ENCODE data around the gene LTBP1. TPM values are rescaled to one million over a fixed set of nuclear protein-coding genes. Genes with fewer than 3 reads are reported as not detected.

Gene LTBP1
- total and polyA plus RNA-seq, 7 experiments from 2014 or later: 0.29 to 2.1 TPM; not detected in 5

DNA sequence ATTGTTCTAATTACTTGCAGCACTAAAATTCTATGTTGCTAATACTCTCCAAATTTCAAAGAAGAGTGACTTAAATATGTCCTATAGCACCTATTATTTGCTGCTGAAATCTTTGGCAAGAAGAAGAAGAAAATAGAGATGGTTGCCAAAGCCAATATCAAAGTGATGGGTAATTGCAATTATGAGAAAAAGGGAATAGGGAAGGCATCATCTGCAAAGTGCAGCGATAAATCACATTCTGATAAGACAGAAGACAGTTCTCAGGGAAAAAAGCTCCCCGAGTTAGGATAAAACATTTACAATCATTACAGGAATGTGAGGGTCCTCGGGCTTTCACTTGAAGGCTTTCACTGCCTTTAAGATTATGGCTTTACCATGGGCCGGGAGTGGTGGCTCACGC is 457.6 kb downstream of the LTBP1 start:
- Histone ChIP-seq H3K4me3 (ENCODE audit: low read length) (no peak overlapping the region), H3K27me3 (ENCODE audit: control insufficient read depth in 2 of 2, insufficient read depth in 2 of 2, low read length in 2 of 2) (no peaks in the 10 kb centered on the region), H3K4me1 (ENCODE audit: control insufficient read depth in 2 of 2, insufficient read depth in 2 of 2, low read length in 2 of 2) (no peaks in the 10 kb centered on the region), H3K9me3 (ENCODE audit: control insufficient read depth in 2 of 3, low read length in 3 of 3) (peaks cover 0 to 6% (median 0%) of the 10 kb centered on the region in 3 experiments), H3K27ac (ENCODE audit: low read depth, low read length) (no peak overlapping the region), H3K36me3 (ENCODE audit: control insufficient read depth in 2 of 3, insufficient read depth in 3 of 3, low read length in 3 of 3) (no peaks in the 10 kb centered on the region)
- intact Hi-C loops (cut with micrococcal nuclease): no loop called here
- Mint-ChIP-seq H3K36me3 (peaks cover 0 to 7% (median 0%) of the 10 kb centered on the region in 5 donors), H3K9me3 (peaks cover 0 to 15% (median 4%) of the 10 kb centered on the region in 11 donors), H3K4me3 (no peak overlapping the region), H3K27me3 (peaks cover 0 to 6% (median 4%) of the 10 kb centered on the region in 5 donors), H3K27ac (no peak overlapping the region), H3K4me1 (no peaks in the 10 kb centered on the region)
- CTCF ChIA-PET: no interaction called here
- POLR2A ChIA-PET: no interaction called here
- ATAC-seq (no peak), DNase-seq (no peak)

DNA sequence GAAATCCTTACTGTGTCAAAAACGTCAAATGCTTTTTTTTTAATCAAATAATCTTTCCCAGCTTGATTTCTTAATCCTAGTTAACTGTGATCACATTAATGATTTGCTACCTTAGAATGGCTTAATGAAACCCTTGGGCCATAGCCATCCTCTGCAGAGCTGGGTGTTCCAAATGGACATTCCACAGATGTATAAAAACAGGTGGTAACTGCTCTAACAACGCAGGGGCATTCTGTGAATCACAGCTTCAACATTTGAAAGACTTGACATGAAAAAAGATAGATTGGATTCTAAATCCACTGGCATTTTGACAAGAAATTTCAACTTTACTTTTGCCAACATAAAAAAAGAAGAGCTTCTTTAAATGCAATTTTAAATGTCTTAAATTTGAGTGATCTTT is 459.9 kb downstream of the LTBP1 start:
- Histone ChIP-seq H3K4me1 (ENCODE audit: control insufficient read depth in 2 of 2, insufficient read depth in 2 of 2, low read length in 2 of 2) (no peaks in the 10 kb centered on the region), H3K27ac (ENCODE audit: low read depth, low read length) (no peak overlapping the region), H3K4me3 (ENCODE audit: low read length) (no peak overlapping the region), H3K9me3 (ENCODE audit: control insufficient read depth in 2 of 3, low read length in 3 of 3) (peaks cover 0 to 6% (median 0%) of the 10 kb centered on the region in 3 experiments), H3K36me3 (ENCODE audit: control insufficient read depth in 2 of 3, insufficient read depth in 3 of 3, low read length in 3 of 3) (no peaks in the 10 kb centered on the region), H3K27me3 (ENCODE audit: control insufficient read depth in 2 of 2, insufficient read depth in 2 of 2, low read length in 2 of 2) (no peaks in the 10 kb centered on the region)
- CTCF ChIA-PET: interaction anchor here (0.7 kb wide), 1 partner anchor 220 kb away, joined by 3 read pairs; no protein-coding TSS in a partner anchor
- POLR2A ChIA-PET: no interaction called here
- H3K36me3 Mint-ChIP-seq: peaks cover 0 to 7% (median 0%) of the 10 kb centered on the region in 5 donors
- H3K4me1 Mint-ChIP-seq: no peaks in the 10 kb centered on the region
- no peak overlapping the region for H3K4me3 Mint-ChIP-seq
- H3K9me3 Mint-ChIP-seq: peaks cover 0 to 15% (median 4%) of the 10 kb centered on the region in 11 donors
- H3K27ac Mint-ChIP-seq: no peak overlapping the region
- ATAC-seq (no peak), DNase-seq (no peak)
- intact Hi-C loops (cut with micrococcal nuclease): no loop called here
- peaks cover 0 to 5% (median 4%) of the 10 kb centered on the region in 5 donors for H3K27me3 Mint-ChIP-seq

GRCh38 chr2:33408109-33408508 is 461.4 kb downstream of the LTBP1 start:
- peaks cover 0 to 11% (median 4%) of the 10 kb centered on the region in 5 donors for H3K27me3 Mint-ChIP-seq
- H3K4me1 ChIP-seq (ENCODE audit: control insufficient read depth in 2 of 2, insufficient read depth in 2 of 2, low read length in 2 of 2): no peaks in the 10 kb centered on the region
- H3K4me1 Mint-ChIP-seq: no peaks in the 10 kb centered on the region
- H3K27ac ChIP-seq (ENCODE audit: low read depth, low read length): no peak overlapping the region
- H3K4me3 ChIP-seq (ENCODE audit: low read length): no peak overlapping the region
- peaks cover 0 to 7% (median 0%) of the 10 kb centered on the region in 5 donors for H3K36me3 Mint-ChIP-seq
- H3K27me3 ChIP-seq (ENCODE audit: control insufficient read depth in 2 of 2, insufficient read depth in 2 of 2, low read length in 2 of 2): no peaks in the 10 kb centered on the region
- DNase-seq (no peak), ATAC-seq (no peak)
- H3K4me3 Mint-ChIP-seq: no peak overlapping the region
- peaks cover 0 to 6% (median 0%) of the 10 kb centered on the region in 3 experiments for H3K9me3 ChIP-seq (ENCODE audit: control insufficient read depth in 2 of 3, low read length in 3 of 3)
- intact Hi-C loops (cut with micrococcal nuclease): no loop called here
- POLR2A ChIA-PET: no interaction called here
- H3K9me3 Mint-ChIP-seq: peaks cover 0 to 15% (median 4%) of the 10 kb centered on the region in 11 donors
- no peak overlapping the region for H3K27ac Mint-ChIP-seq
- CTCF ChIA-PET: no interaction called here
- H3K36me3 ChIP-seq (ENCODE audit: control insufficient read depth in 2 of 3, insufficient read depth in 3 of 3, low read length in 3 of 3): no peaks in the 10 kb centered on the region

- ChIA-PET POLR2A (no interaction called here), CTCF (no interaction called here)
- Histone ChIP-seq H3K27me3 (ENCODE audit: control insufficient read depth in 2 of 2, insufficient read depth in 2 of 2, low read length in 2 of 2) (no peaks in the 10 kb centered on the region), H3K36me3 (ENCODE audit: control insufficient read depth in 2 of 3, insufficient read depth in 3 of 3, low read length in 3 of 3) (no peaks in the 10 kb centered on the region), H3K4me3 (ENCODE audit: low read length) (no peak overlapping the region), H3K9me3 (ENCODE audit: control insufficient read depth in 2 of 3, low read length in 3 of 3) (peaks cover 0 to 6% (median 0%) of the 10 kb centered on the region in 3 experiments), H3K4me1 (ENCODE audit: control insufficient read depth in 2 of 2, insufficient read depth in 2 of 2, low read length in 2 of 2) (no peaks in the 10 kb centered on the region), H3K27ac (ENCODE audit: low read depth, low read length) (no peak overlapping the region)
- no peak for DNase-seq
- Mint-ChIP-seq H3K27me3 (peaks cover 3 to 12% (median 6%) of the 10 kb centered on the region in 5 donors), H3K4me3 (no peak overlapping the region), H3K9me3 (peaks cover 0 to 15% (median 4%) of the 10 kb centered on the region in 11 donors), H3K27ac (no peak overlapping the region), H3K4me1 (peaks cover 0 to 1% (median 0%) of the 10 kb centered on the region in 7 donors), H3K36me3 (peaks cover 0 to 7% (median 0%) of the 10 kb centered on the region in 5 donors)
- intact Hi-C loops (cut with micrococcal nuclease): no loop called here
- no peak for ATAC-seq
Observed at GRCh38 chr2:33409417-33409955, 462.7 kb downstream of the LTBP1 start.

DNA sequence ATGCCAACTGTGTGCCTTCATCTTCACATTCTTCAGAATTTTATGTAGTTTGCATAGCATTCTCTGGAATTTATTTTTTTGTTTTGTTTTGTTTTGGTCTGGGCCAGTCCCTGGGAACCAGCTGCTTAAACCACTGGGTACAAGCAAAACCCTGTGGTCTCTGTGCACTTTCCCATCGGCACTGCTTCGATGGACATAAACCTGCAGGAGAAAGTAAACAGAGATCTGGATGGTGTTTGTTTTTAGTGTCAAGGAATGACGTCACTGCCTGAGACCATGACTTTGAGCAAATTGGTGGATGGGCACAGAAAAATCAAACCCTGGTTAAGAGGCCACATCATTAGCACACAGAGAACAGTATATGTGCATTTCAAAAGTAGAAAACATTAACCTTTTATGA is 465.0 kb downstream of the LTBP1 start:
- H3K27me3 ChIP-seq (ENCODE audit: control insufficient read depth in 2 of 2, insufficient read depth in 2 of 2, low read length in 2 of 2): no peaks in the 10 kb centered on the region
- ChIA-PET POLR2A (no interaction called here), CTCF (no interaction called here)
- H3K36me3 Mint-ChIP-seq: peaks cover 0 to 7% (median 0%) of the 10 kb centered on the region in 5 donors
- ATAC-seq: no peak
- H3K27ac Mint-ChIP-seq: no peak overlapping the region
- H3K4me3 Mint-ChIP-seq: no peak overlapping the region
- no peak for DNase-seq
- no peak overlapping the region for H3K27ac ChIP-seq (ENCODE audit: low read depth, low read length)
- peaks cover 5 to 11% (median 7%) of the 10 kb centered on the region in 5 donors for H3K27me3 Mint-ChIP-seq
- intact Hi-C loops (cut with micrococcal nuclease): no loop called here
- H3K9me3 ChIP-seq (ENCODE audit: control insufficient read depth in 2 of 3, low read length in 3 of 3): peaks cover 0 to 6% (median 0%) of the 10 kb centered on the region in 3 experiments
- peaks cover 0 to 15% (median 4%) of the 10 kb centered on the region in 11 donors for H3K9me3 Mint-ChIP-seq
- no peak overlapping the region for H3K4me3 ChIP-seq (ENCODE audit: low read length)
- H3K4me1 Mint-ChIP-seq: peaks cover 0 to 1% (median 0%) of the 10 kb centered on the region in 7 donors
- H3K4me1 ChIP-seq (ENCODE audit: control insufficient read depth in 2 of 2, insufficient read depth in 2 of 2, low read length in 2 of 2): no peaks in the 10 kb centered on the region
- no peaks in the 10 kb centered on the region for H3K36me3 ChIP-seq (ENCODE audit: control insufficient read depth in 2 of 3, insufficient read depth in 3 of 3, low read length in 3 of 3)

DNA sequence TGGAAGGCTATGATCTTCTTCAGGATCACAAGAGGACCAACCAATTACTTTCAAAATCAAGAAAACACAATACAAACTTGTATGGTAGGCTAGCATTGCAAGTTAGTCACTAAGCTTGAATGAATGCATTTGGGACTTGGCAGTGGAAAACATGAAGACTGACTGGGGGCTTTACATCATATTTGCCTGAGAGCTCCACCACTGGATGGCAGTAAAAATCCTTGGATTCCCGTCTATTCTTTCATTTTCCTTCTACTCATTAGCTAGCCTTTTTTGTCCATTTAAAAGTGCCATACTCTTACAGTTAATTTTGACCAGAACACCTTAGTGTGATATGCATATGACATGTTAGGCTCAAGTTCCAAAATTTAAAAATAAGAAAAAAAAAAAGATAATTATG is 466.2 kb downstream of the LTBP1 start:
- Histone ChIP-seq H3K9me3 (ENCODE audit: control insufficient read depth in 2 of 3, low read length in 3 of 3) (peaks cover 0 to 5% (median 0%) of the 10 kb centered on the region in 3 experiments), H3K27ac (ENCODE audit: low read depth, low read length) (no peak overlapping the region), H3K4me1 (ENCODE audit: control insufficient read depth in 2 of 2, insufficient read depth in 2 of 2, low read length in 2 of 2) (no peaks in the 10 kb centered on the region), H3K27me3 (ENCODE audit: control insufficient read depth in 2 of 2, insufficient read depth in 2 of 2, low read length in 2 of 2) (no peaks in the 10 kb centered on the region), H3K36me3 (ENCODE audit: control insufficient read depth in 2 of 3, insufficient read depth in 3 of 3, low read length in 3 of 3) (no peaks in the 10 kb centered on the region), H3K4me3 (ENCODE audit: low read length) (no peak overlapping the region)
- Mint-ChIP-seq H3K27ac (no peak overlapping the region), H3K27me3 (peaks cover 5 to 11% (median 9%) of the 10 kb centered on the region in 5 donors), H3K4me3 (no peak overlapping the region), H3K9me3 (peaks cover 0 to 12% (median 4%) of the 10 kb centered on the region in 11 donors), H3K36me3 (peaks cover 0 to 7% (median 0%) of the 10 kb centered on the region in 5 donors), H3K4me1 (peaks cover 0 to 1% (median 0%) of the 10 kb centered on the region in 7 donors)
- ChIA-PET POLR2A (no interaction called here), CTCF (interaction anchor here (1.0 kb wide), 1 partner anchor 171 kb away, joined by 4 read pairs; no protein-coding TSS in a partner anchor)
- ATAC-seq (no peak), DNase-seq (no peak)
- intact Hi-C loops (cut with micrococcal nuclease): loop anchor here in 1 of 2 donors (1.0 kb wide), 1 partner anchor 170 kb away; no protein-coding TSS in a partner anchor

All from naive thymus-derived CD4-positive, alpha-beta T cell (primary cell).